ENCODE data around the gene FBXO10. TPM values are rescaled to one million over a fixed set of nuclear protein-coding genes. Genes with fewer than 3 reads are reported as not detected.

FBXO10 gene
- total and polyA plus RNA-seq, 2 of the 8 experiments (the other 6 are each of a cell fraction or from before 2014, with no cell fraction given): 13.1 to 13.9 TPM

- Histone ChIP-seq H3K4me1 (replicated peaks in 1 of 4; ENCODE audit: control insufficient read depth in 3 of 4, insufficient read depth in 4 of 4, low read length in 3 of 4) (no peaks in the 10 kb centered on the region), H3K27me3 (replicated peaks in 1 of 4; ENCODE audit: control insufficient read depth in 3 of 4, extremely low read depth in 1 of 4, insufficient read depth in 3 of 4, low read length in 3 of 4) (no peaks in the 10 kb centered on the region), H3K4ac (replicated peaks; ENCODE audit: insufficient read length, low read depth, low read length) (no peak overlapping the region), H4K8ac (ENCODE audit: extremely low read depth, insufficient read depth, low read length) (no peak overlapping the region), H3K4me2 (ENCODE audit: insufficient read depth in 1 of 2, low read depth in 2 of 2, low read length in 2 of 2) (no peak overlapping the region), H2BK120ac (replicated peaks; ENCODE audit: low read depth, low read length) (no peak overlapping the region), H3K79me1 (ENCODE audit: low read depth, low read length) (no peaks in the 10 kb centered on the region), H4K5ac (ENCODE audit: insufficient read length, low read depth, low read length) (no peak overlapping the region), H2BK12ac (ENCODE audit: low read depth, low read length) (no peak overlapping the region), H3K9me3 (ENCODE audit: insufficient read depth in 2 of 2, low read depth in 1 of 2, low read length in 1 of 2) (no peaks in the 10 kb centered on the region), H2AK5ac (ENCODE audit: low read depth, low read length) (no peak overlapping the region), H3K36me3 (ENCODE audit: control insufficient read depth in 2 of 4, insufficient read depth in 4 of 4, low read length in 3 of 4) (peaks cover 6 to 26% (median 12%) of the 10 kb centered on the region in 4 experiments; a peak in 7 of 8 replicates), H4K20me1 (replicated peaks in 1 of 2; ENCODE audit: control insufficient read depth in 1 of 2, insufficient read depth in 2 of 2, low read length in 2 of 2) (peaks cover 0 to 2% of the 10 kb centered on the region in 2 experiments), H3K4me3 (ENCODE audit: extremely low read depth in 1 of 4, insufficient read depth in 2 of 4, low read depth in 3 of 4, low read length in 4 of 4) (no peak overlapping the region), H3K23me2 (ENCODE audit: low read depth, low read length) (no peaks in the 10 kb centered on the region), H3K23ac (ENCODE audit: insufficient read length) (no peak overlapping the region), H3K14ac (ENCODE audit: insufficient read length) (no peak overlapping the region), H2BK20ac (ENCODE audit: low read length) (no peak overlapping the region), H2BK5ac (ENCODE audit: low read depth, low read length) (no peak overlapping the region), H3K79me2 (ENCODE audit: control insufficient read depth in 1 of 2, insufficient read depth in 2 of 2, low read length in 2 of 2) (no peaks in the 10 kb centered on the region), H3K18ac (ENCODE audit: extremely low read depth, low read length) (no peak overlapping the region), H3K27ac (ENCODE audit: low read depth, low read length) (no peak overlapping the region), H3K56ac (replicated peaks; ENCODE audit: insufficient read length, low read depth, low read length) (no peak overlapping the region), H4K91ac (replicated peaks; ENCODE audit: insufficient read length, low read length) (no peak overlapping the region), H3K9ac (replicated peaks in 1 of 4; ENCODE audit: extremely low read depth in 1 of 4, low read depth in 3 of 4, low read length in 3 of 4) (no peak overlapping the region), H2AFZ (ENCODE audit: low read length) (no peak overlapping the region), H2BK15ac (ENCODE audit: low read length) (no peak overlapping the region)
- TF ChIP-seq USF2 (IDR thresholded peaks at IDR 0.05; ENCODE audit: low read length): no peak
- TF ChIP-seq EP300 (IDR thresholded peaks at IDR 0.05; ENCODE audit: borderline replicate concordance in 1 of 2, low read depth in 2 of 2, low read length in 2 of 2): no peak
- no peak for TF ChIP-seq SP1 (IDR thresholded peaks at IDR 0.05; ENCODE audit: low read depth, low read length)
- no peak for TF ChIP-seq SP4 (IDR thresholded peaks at IDR 0.05; ENCODE audit: low read length)
- TF ChIP-seq PHF8 (conservative IDR thresholded peaks at IDR 0.05; ENCODE audit: low read depth, low read length): no peak
- no peak for TF ChIP-seq CTBP2 (IDR thresholded peaks at IDR 0.05; ENCODE audit: borderline replicate concordance, insufficient read depth, insufficient read length, low read length)
- no peak for TF ChIP-seq RXRA (IDR thresholded peaks at IDR 0.05; ENCODE audit: insufficient read depth, low read depth, low read length)
- TF ChIP-seq CEBPB (IDR thresholded peaks at IDR 0.05; ENCODE audit: low read depth, low read length): no peak
- no peak for TF ChIP-seq RBBP5 (IDR thresholded peaks at IDR 0.05; ENCODE audit: borderline replicate concordance, low read depth, low read length)
- DNase-seq (ENCODE audit: low read depth in 1 of 2, low spot score in 2 of 2) (no peak), FAIRE-seq (no peak)
- ChIA-PET CTCF (ENCODE audit: partially characterized antibody) (interaction anchor here (0.6 to 1.5 kb wide), 3 partner anchors 9 to 35 kb away, joined by 3 read pairs; partner anchors contain the start of gene POLR1E), POLR2A (ENCODE audit: partially characterized antibody) (no interaction called here)
- 89% methylated on average over 3 of the region's 3 CpGs; no CpG with 5 or more reads in 1 of the 2 experiments for WGBS, 2 experiments (ENCODE audit: extremely low coverage in 1 of 2, insufficient coverage in 1 of 2, insufficient read length in 1 of 2, insufficient replicate concordance in 2 of 2, low coverage in 1 of 2, low lambda C conversion rate in 2 of 2, missing lambda C conversion rate in 1 of 2)
Observed at GRCh38 chr9:37520641-37521040, 55.5 kb downstream of the FBXO10 start.
